GM21619 (cell line): ENCODE results near the gene NINL.
"Not testable (repeated sequence)": the region's sequence is repeated elsewhere in the genome, so short reads cannot be mapped to it uniquely, and the experiment has no call there.

ENCODE experiments used
- ATAC-seq: cut with Tn5 transposase; IDR thresholded peaks from one replicate; pipeline ENCODE4 v1.9.1; 2021; ENCODE audit not compliant: unreplicated experiment

NINL gene

DNA sequence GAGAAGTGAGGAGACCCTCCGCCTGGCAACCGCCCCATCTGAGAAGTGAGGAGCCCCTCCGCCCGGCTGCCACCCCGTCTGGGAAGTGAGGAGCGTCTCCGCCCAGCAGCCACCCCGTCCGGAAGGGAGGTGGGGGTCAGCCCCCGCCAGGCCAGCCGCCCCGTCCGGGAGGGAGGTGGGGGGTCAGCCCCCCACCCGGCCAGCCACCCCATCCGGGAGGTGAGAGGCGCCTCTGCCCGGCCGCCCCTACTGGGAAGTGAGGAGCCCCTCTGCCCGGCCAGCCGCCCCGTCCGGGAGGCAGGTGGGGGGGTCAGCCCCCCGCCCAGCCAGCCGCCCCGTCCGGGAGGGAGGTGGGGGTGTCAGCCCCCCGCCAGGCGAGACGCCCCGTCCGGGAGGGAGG is 23.6 kb downstream of the NINL start:
- ATAC-seq: not testable (repeated sequence)

DNA sequence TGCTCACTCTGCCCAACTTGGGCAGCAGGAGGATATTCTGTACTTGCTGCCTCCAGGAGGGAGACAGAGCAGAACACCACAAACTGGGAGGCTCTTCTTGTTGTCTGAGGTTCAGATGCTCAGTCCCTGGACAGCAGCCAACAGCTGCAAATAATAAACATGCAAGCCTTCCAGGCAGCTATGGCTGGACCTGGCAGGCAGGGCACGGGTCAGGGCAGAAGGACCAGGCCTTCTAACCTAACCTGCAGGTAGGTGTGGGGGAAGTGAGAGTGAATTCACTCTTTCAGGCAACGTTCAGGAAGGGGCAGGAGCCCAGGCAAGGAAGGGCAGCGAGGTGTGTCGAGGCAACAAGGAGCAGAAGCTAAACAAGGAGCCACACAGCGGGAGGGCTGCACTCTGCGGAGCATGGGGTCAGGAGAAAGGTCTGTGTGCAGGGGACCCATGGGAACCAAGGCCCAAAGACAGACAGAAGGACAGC is 31.5 kb downstream of the NINL start:
- no peak for ATAC-seq

DNA sequence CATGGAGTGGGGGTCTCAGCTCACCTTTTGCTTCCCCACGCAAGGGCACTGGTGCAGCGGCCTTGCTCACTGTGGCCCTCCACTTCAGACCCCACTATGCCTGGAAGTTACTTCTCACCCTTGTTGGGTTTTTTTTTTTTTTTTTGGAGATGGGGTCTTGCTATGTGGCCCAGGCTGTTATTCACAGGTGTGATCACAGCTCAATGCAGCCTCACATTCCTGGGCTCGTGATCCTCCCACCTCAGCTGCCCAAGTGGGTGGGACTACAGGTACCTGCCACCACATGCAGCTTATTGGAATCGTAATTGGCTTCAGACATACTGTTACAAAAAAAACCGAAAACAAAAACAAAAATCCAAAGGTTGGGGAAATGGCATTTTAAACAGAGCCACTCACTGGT is 32.4 kb downstream of the NINL start:
- no peak for ATAC-seq

DNA sequence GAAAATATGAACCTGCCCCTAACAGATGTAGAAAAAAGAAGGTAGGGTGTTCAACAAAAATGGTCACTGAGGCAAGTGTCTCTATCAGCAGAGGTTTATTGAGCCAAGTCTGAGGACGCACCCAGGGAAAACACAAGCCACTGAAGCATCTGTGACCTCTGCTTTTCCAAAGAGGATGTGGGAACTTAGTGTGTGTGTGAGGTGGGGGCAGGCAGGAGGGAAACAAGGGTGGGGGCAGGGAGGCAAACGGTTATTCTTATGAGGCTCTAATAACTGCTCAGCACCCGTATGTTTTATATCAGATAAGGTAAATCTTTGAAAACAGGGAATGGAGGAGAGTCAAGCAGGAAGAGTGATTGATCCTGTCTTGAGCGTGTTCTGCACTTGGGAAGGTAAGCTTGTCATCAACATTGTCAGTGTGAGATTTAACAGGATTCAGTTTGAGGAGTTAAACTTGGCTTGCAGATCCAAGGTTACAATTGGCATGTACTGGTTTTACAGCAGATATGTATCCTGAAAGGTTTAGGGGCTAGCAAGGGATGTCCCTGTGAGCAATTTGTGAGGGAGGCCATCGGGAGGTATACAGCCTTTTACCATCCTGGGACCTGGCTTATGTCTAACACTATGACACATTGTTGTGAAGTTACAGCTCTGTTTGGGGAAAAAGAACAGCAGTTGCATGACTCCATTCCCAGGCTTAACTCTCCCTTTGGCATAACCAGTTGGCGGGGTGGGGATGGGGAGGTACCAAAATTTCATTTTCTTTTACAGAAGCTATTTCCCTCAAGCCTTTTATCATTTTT is 33.7 kb downstream of the NINL start:
- ATAC-seq: no peak

DNA sequence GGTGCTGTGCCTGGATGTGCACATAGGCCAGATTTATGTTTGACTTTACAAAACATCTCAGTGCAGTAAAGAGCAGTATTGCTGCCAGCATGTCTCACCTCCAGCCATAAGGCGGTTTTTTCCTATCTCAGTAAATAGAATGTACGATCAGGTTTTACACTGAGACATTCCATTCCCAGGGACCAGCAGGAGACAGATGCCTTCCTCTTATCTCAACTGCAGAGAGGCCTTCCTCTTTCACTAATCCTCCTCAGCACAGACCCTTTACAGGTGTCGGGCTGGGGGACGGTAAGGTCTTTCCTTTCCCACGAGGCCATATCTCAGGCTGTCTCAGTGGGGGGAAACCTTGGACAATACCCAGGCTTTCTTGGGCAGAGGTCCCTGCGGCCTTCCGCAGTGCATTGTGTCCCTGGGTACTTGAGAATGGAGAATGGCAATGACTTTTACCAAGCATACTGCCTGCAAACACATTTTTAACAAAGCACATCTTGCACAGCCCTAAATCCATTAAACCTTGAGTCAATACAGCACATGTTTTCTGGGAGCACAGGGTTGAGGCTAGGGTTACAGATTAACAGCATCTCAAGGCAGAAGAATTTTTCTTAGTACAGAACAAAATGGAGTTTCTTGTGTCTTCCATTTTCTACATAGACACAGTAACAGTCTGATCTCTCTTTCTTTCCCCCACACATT is 34.5 kb downstream of the NINL start:
- ATAC-seq: not testable (repeated sequence)

DNA sequence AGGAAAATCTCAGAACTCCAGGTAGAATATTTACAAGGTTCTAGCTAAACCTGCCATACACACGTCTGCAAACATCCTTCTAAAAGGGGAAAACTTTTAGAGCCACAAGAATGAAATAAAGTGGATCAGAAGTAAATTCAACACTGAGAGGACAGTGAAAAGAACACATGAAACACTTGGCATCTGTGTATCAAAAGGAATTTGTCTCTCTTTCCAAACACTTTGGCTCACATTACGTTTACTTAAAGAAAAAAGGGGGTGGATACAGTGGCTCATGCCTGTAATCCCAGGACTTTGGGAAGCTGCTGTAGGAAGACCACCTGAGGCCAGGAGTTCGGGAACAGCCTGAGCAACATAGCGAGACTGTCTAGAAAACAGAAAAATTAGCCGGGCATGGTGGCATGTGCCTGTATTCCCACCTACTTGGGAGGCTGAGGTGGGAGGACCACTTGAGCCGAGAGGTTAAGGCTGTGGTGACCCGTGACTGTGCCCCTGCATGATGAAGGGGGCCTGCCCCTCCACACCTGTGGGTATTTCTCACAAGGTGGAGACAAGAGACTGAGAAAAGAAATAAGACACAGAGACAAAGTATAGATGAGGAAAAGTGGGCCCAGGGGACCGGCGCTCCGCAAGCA is 35.4 kb downstream of the NINL start:
- no peak for ATAC-seq

DNA sequence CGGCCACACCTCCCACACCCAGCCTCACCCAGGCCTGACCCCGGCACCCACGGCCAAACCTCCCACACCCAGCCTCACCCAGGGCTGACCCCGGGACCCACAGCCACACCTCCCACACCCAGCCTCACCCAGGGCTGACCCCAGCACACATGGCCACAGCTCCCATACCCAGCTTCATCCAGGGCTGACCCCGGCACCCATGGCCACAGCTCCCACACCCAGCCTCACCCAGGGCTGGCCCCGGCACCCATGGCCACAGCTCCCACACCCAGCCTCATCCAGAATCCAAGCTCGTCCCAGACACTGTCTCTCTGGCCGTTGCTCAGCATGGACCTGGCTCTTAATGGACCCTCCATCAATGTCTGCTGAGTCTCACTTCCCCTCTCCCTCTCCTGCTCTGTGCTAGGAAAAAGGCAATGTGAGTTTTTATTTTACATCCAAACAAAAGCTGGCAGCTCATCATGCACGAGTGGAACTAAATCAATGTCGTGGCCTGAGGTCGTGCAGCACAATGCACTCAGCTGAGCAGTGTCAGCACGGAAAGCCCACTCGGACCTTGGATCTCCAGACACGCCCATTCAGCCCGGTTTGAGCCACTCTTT is 36.1 kb downstream of the NINL start:
- ATAC-seq: no peak

DNA sequence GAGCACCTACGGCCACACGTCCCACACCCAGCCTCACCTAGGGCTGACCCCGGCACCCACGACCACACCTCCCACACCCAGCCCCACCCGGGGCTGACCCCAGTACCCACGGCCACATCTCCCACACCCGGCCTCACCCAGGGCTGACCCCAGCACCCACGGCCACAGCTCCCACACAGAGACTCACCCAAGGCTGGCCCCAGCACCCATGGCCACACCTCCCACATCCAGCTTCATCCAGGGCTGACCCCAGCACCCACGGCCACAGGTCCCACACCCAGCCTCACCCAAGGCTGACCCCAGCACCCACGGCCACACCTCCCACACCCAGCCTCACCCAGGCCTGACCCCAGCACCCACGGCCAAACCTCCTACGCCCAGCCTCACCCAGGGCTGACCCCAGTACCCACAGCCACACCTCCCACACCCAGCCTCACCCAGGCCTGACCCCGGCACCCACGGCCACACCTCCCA is 36.7 kb downstream of the NINL start:
- ATAC-seq: no peak

DNA sequence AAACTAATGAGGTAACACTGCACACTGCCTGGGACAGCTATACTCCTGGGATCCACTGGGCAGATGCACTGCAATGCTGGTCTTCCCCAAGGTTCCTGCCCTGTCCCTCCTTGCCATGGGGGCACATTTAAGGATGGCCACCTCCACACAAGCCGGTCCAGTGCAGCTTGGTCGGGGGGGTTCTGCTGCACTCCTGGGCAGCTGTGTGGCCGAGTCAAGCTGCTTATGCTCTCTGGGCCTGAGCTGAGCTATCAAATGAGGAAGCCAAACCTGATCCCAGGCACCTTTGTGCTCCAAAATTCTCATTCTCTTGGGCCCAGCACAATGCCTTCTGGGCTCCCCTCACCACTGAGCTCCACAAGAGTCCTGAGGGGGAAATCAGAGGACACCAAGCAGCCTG is 37.3 kb downstream of the NINL start:
- ATAC-seq: no peak

DNA sequence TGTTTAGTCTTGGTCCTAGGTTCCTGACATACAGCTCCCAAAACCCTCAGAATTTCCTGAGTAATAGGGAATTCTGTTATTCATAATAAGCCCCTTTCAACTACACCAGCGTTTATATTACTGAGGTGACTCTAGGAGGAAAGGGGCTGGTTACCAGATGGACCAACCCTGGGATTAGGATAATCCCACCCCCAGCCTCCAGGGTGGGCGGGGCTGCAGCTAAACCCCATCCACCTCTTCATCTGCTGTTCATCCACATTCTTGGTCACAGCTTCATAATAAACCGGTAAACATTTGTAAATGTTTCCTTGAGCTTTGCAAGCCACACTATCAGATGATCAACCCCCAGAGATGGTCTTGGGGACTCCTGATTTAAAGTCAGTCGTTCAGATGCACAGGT is 38.3 kb downstream of the NINL start:
- no peak for ATAC-seq

DNA sequence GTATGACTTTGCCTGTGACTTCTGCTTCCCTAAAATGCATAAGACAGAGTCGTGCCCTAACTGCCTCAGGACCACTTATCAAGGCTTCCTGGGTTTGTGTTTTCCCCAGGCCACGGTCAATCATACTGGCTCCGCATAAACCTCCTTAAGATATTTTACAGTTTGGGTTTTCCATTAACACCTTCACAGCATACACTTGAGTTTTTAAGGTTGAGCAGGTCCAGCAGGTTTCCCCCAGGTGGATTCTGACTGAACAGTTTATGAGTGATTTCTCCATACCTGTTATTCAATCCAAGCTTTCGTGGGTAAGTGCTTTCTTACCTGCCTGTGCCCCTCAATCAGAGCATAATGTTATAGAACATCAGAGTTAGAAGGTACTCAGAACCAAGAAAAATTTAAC is 39.3 kb downstream of the NINL start:
- no peak for ATAC-seq

DNA sequence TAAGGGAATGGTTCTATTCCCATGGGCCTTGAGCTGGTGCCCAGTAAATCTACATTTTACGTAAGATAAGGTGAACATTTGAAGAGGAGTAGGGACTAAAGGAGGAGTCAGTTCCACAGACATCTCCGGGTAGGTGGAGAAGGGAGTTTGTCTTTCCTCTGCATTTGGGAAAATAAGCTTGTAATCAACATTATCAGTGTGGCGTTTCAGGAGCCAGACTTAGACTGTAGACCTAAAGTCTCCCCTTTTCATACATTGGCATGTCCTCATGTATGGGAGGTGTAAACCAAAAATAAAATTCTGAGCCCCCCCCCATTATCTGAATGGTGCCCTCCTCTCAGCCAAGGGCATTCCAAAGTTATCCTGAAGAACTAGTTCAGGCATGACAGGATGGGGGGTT is 40.2 kb downstream of the NINL start:
- no peak for ATAC-seq

DNA sequence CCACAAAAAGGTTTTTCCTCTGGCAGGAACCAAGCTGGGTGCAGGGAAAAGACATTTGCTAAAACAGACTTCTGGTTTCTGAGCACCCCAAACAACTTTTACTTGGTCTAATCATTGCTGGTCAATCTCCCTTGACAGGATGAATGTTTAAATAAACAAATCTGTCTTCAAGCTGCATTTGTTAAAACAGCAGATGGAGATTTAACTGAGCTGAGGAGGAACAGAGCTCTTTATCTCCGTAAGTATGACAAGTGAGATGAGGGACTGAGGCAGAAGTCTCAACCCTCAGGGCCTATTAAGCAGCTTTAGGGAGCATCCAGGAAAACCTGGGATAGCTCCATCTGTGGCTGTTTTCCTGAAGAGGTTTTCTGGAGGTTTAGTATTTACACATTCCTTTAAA is 40.6 kb downstream of the NINL start:
- no peak for ATAC-seq

DNA sequence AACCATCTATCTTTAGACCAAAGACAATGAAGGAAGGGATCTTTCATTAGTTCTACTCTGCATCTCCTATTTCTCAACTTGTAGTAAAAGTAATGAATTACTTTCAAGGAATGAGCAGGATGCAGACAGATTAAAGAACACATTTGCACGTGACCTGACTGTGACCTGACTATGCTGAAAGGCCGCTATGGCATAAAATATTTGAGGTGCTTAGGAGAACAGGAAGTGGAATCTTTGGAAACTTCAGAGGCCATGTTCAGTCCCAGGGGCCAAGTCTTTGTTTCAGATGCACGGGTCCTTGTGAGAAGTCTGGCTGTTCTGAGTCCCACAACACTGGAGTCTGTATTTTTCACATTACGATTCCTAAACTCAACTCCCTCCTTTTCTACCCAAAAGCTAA is 41.0 kb downstream of the NINL start:
- ATAC-seq: no peak

DNA sequence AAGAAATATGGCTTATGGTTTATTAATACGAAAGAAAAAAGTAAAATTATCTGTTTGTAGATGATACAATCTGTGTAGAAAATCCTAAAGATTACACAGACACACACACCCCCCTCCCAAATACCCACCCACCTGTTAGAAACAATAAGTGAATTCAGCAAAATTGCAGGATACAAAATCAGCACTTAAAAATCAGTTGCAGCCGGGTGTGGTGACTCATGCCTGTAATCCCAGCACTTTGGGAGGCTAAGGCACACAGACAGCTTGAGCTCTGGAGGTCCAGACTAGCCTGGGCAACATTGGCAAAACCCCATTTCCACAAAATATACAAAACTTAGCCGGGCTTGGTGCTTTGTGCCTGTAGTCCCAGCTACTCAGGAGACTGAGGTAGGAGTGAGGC is 42.3 kb downstream of the NINL start:
- no peak for ATAC-seq

DNA sequence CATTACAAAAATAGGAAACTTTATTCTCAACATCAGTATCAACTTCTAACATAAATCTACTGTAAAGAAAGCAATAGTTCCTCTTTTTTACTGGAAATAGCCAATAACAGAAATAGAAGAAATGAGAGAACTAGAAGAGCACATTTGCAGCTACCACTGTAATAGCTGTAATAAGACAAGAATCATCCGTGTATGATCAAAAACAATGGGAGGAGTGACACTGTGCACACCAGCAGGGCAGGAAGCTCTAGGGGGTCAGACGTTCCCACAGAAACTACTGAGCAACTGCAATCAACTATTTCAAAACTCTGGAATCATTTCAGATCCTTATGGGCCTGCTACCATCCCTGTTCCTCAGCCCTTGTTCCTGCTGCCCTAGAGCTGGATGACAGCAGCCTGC is 43.7 kb downstream of the NINL start:
- no peak for ATAC-seq

DNA sequence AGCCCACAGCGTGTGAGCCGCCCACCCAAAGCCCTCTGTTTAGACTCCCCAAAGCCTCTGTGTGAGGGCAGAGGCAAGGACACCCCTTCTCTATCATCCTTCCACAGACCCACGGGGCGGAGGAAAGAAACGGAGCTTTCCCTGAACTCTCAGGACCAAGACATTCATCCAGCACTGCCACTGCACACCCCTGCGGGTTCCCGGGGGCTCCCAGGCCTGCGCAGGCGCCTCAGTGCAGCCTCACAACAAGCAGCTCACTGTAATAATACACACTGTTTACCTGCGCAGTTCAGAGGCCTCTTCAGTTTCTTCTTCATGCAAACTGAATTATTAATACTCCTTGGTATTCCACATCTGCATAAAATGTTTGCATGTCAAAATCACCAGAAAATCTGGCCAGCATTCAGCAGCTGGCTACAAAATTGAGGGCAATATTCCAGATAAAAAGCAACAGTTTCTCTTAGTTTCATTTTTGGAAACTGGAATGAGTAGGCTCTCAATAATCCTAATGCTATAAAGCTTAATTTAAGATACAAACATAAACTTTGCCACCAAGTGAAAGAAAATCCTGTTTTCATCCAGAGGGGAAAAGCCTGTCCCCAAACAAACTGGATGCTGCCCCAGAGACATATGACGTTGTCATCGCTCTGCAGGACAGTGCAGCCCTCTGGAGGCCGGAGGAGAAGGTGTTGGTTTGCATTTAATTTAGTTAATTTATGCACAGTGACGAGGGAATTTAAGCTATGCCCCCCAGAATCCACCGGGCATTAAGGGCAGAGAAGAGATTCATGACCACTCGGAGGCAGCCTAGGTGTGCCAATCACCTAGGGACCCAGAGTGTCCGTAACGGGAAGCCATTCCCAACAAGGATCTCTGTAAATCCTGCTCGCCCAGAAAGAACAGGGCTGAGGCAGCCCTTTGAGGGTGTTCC is 45.3 kb downstream of the NINL start:
- no peak for ATAC-seq

DNA sequence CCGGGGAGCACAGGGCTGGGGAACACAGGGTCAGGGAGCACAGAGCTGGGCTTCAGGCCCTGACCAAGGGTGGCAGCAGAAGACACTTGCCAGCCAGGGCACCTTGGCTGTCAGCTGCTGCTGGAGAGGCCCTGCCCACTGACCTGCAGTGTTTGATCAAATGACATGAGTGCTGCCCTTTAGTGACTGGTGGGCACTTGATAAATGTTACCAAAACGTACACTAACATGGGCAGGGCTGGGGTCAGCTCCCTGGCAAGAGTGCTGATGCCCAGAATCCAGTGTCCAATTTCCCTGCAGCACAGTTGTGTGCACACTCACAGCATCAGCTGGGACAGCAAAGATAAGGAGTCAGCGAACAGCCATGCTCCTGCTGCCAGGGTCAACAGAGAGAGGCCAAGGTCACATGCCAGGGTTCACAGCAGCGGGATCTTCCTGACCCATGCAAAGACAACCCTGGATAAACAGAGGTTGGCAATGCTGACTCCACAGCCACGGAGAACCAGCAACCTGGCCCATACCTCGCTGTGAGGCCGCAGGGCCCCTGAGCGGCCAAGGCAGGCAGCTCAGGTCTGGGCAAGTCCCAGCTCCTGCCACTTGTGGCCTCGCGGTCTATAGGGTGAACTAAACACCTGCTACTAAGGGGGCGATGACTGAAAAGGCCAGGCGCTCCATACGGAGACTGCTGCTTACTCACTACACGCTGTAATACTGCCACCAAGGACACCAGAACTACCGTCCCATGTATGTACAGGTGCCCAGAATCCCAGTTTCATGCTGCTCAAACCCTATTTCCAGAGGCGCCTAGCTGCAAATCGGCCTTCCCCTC is 46.3 kb downstream of the NINL start:
- no peak for ATAC-seq

DNA sequence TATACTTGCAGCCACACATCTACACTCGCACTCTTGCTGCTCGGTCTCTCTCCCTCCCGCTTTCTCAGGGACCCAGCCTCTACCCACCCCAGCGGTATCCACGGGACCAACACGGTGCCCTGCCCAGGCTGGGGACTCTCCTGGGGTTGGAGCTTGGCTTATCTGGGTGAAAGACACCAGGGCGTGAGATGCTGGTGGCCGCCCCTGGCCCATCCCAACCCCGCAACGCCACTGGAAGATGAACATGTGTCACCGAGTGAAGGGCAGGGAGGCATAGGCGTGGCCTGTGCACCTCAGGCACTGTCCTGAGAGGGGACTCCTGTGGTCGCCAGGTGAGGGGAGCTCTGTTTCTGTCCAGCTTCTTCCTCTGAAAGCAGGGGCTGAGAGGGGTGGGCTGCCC is 47.4 kb downstream of the NINL start:
- ATAC-seq: no peak

DNA sequence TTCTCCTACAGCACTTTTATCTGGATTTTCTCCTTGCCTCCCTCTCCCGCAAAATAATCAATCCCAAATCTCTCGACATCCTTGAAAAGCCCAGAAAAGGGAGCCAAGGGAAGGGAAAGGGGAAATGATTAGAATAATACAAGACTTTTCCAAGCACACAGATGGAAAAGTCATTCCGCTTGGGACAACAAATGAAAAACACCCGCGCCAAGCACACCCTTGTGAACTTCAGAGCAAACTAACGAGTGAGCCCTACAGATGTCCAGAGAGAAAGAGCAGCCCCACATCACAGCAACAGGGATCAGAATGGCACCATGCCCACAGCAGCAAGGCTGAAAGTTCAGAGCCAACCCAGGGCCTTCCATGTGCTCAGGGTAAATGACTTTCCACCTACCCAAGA is 49.6 kb downstream of the NINL start:
- ATAC-seq: no peak
